Tongue (tissue), 3 donors: Measurements from ENCODE around the gene SRGAP3. TPM values are rescaled to one million over a fixed set of nuclear protein-coding genes. Genes with fewer than 3 reads are reported as not detected.

ENCODE experiments used
- DNase-seq: peaks from one replicate; pipeline ENCODE4 v3.0.0-alpha.2; 2015
- small RNA-seq: library from RNA; depleted of rRNA; stranded (forward); fragments of <200 nt; gene quantifications from one replicate; pipeline ENCODE3, GENCODE V24; 2014; ENCODE audit warnings: low replicate concordance
- total RNA-seq: library from RNA; depleted of rRNA; stranded (reverse); fragments of >200 nt; gene quantifications from one replicate; pipeline ENCODE4 v1.2.3, GENCODE V29; 2014

The SRGAP3 gene
- total RNA-seq, 1 donor from 2014 or later, result 19.7 TPM

DNA sequence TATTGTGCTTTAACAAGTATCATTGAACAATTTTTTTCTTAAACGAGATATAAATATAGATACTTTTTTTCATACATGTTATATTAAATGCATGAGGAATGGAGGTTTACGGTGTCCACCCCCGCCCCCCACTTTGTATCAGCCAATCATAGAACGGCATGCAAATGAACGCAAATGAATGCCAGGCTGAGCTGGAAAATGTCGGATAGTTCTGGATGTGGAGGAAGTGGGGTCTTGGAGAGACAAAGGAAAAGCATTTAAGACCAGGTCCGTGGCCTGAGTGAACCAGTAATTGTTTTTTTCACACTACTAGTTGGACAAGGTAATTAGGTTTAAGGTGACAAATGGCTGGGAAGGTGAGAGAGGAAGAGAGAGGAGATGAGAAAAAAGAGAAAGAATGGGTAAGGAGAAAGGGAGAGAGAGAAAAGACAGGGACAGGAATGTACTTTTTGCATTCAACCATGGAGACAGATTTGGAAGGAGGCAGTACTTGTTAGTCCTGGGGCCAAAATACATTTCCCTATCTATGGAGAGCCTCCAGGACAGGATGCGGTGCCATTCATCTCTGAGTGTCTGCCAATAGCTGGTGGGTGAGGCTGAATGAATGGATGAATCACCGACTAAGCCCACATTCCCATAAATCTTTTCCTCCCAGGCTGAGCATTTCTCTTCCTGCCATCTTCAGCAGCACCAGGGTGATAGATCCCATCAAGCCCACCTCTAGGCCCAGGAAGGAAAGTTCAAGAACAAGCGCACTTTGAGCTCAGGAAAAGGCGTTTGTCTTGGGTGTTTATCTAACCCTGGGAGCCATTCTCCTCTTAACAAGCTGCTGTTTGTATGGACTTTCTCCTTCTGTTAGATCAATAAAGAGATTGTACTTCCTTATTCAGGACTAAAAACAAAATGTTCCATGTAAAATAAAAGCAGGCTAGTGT, 284.7 kb downstream of the SRGAP3 start:
- DNase-seq, result no peak

DNA sequence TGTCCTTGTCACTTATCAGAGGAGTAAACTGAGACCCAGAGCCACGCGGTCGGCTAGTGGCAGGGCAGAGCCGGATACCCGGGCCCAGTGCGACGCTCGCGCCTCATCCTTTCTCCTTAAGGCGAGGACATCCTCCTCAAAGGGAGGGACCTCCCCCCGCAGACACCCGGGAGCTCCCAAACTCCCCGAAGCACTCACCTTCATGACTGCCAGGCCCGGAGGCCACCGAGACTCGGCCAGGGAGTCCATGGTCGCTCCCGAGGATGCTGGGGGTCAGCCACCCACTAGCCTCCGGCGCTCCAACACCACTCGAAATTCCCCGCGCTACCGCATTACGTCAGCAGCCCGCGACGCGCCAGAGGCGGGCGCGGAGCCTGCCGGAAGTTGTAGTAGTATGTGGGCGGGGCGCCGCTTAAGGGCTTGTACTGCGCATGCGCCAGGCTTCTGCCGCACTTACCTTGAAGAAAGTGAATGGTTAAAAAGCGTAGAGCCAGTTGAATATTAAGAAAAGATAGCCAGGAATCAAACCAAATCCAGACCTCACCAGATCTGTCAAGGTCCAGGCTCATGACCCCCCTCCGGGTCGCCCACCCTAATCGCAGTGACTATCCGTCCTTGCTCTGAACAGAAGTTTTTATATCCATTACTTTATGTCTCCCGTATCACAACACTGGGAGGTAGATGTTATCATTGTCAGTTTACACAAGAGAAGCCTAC, 286.2 kb downstream of the SRGAP3 start, which contains the start of gene RAD18:
RAD18 (minus strand) TSS at position 336 of the 717 bp plus-strand sequence; CDS start at position 249, 87 bp downstream.
- DNase-seq, result peak; percentile 96

DNA sequence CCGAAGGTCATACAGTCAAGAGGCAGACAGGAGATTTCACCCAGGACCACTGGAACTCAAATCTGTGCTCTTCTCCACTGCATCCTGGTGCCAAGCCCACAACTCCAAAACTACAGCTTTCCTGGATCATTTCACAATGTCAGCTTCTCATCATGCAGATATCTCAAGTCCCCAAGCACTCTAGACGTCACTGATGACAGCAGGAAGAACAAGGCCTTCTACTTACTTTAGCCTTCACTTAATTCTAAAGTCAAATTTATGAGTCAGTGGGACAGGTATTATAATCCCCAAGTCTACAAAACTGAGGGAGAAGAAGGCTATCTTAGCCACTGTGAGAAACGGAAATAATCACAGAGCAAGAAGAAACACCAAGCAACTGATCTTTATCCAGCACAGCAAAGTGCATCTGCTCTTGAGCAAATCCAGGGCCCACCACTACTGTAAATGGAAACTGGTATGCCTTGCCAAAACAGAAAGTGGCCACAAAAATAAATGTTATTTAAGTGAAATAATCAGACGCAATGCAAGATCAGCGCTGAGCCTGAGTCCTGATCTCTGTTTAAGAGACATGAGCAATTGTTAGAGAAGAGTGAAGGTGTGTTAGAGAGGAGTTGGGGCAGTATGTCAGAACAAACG, 287.1 kb downstream of the SRGAP3 start:
- no peak for DNase-seq

DNA sequence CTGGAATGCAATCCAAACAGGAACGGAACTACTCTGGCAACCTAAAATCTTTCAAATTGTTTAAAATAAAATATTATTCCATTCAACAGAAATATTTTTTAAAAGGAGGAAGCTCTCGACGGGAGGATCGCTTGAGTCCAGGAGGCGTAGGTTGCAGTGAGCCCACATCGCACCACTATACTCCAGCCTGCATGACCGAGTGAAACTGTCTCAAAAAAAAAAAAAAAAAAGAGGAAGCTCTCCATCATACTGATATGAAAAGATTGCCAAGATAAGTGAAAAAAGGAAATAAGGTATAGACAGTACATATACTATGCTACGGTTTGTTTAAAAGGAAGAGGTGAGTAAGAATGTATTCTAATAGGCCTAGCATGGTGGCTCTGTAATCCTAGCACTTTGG, 289.8 kb downstream of the SRGAP3 start:
- no peak for DNase-seq

- DNase-seq, result no peak
These were observed 294.3 kb downstream of the SRGAP3 start for GRCh38 chr3:8954938-8955763.

- DNase-seq, result no peak
These were observed 296.1 kb downstream of the SRGAP3 start for GRCh38 chr3:8953313-8953712.

- DNase-seq, result no peak
These were observed 297.3 kb downstream of the SRGAP3 start for GRCh38 chr3:8952130-8952529.

DNA sequence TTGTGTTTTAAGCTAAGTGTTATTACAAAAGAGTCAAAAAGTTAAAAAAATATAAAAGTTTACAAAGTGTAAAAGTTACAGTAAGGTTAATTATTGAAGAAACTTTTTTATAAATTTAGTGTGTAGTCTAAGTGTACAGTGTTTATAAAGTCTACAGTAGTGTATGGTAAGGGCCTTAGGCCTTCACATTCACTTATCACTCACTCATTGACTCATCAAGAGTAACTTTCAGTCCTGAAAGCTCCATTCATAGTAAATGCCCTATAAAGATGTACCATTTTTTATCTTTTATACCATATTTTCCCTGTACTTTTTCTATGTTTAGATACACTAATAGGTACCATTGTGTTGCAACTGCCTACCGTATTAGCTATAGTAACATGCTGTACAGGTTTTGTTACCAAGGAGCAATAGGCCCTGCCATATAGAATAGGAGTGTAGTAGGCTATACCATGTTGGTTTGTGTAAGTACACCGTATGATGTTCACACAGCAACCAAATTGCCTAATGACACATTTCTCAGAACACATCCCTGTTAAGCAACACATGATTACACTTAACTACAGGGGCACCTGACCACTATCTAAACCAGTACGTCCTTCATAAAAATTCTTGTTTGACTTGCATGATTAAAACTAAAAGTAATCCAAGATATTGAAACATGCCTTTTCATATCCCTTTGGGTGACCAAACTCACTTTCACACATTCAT, 303.4 kb downstream of the SRGAP3 start:
- DNase-seq, result no peak

DNA sequence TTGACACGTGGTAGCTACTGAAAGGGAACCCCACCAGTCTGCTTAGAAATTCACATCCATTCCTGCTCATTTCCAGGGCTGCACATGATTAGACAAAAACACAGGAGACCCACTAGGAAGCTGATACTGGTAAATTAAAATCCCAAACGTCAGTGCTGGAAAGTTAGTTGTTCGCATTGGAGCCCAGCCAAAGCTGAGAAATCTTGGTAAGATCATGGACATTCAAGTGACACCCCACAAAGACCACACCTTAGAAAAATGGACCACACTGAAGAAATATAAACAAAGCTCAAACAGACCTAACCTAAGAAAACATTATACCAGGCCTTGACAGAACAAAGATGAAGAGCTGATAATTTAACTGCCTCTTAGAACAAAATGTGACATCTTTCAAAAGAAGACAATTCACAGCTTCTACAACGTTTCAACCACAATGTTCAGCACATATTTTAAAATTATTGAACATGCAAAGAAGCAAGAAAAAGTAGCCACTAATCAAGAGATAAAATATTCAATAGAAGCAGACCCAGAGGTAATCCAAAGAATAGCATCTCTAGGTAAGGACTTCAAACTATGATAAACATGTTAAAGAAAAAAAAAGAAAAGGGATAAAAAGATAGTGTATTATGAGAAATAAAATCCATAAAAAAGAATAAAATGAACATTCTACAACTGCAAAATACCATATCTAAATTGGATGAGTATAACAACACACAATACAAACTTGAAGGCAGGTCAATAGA, 306.5 kb downstream of the SRGAP3 start:
- no peak for DNase-seq

GRCh38 chr3:8942115-8942514, 307.3 kb downstream of the SRGAP3 start:
- DNase-seq, result no peak

DNA sequence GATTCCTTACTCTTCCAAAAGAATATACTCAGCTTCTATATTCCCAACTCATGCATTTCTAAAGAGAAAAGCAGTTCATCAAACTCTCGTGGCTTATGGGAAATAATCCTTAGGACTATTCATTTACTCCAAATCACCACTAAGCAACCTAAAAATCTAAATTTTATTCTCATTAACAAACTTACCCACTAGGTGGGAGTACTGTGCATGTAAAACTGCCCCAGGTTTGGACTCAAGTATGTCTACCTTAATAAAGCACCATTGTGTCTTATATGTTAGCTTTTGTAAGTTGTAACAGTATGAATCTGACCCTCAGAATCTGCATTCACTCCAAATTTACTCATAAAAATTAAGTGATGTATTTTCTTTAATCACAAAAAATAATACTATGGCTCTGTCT, 311.4 kb downstream of the SRGAP3 start:
- no peak for DNase-seq

- DNase-seq, result no peak
These were observed 312.1 kb downstream of the SRGAP3 start for GRCh38 chr3:8937064-8938020.

GRCh38 chr3:8932507-8932906, 316.9 kb downstream of the SRGAP3 start:
- no peak for DNase-seq

GRCh38 chr3:8931342-8931741, 318.1 kb downstream of the SRGAP3 start:
- DNase-seq, result no peak

Small RNA genes lying within 50 kb of the gene (small RNA-seq; reads per million reads assigned to genes)
- gene RF00416, result not detected

Other genes starting within 250 kb of the SRGAP3 start
- gene THUMPD3, start 113.4 kb upstream of the SRGAP3 start, total RNA-seq, result 38.6 TPM
- 85.8 TPM for gene SETD5, start 148.0 kb upstream of the SRGAP3 start, total RNA-seq